IPS DF 4.7 (cell line): Measurements from ENCODE around the gene SLC35D2.
"Not testable (repeated sequence)": the region's sequence is repeated elsewhere in the genome, so short reads cannot be mapped to it uniquely, and the experiment has no call there.

Experiments
- DNase-seq: peaks from one replicate; pipeline ENCODE4 v3.0.0-alpha.2; 2013; ENCODE audit warnings: low spot score; ENCODE audit errors: extremely low read depth

The SLC35D2 gene

GRCh38 chr9:96361668-96362067, 21.8 kb downstream of the SLC35D2 start:
- DNase-seq: no peak

DNA sequence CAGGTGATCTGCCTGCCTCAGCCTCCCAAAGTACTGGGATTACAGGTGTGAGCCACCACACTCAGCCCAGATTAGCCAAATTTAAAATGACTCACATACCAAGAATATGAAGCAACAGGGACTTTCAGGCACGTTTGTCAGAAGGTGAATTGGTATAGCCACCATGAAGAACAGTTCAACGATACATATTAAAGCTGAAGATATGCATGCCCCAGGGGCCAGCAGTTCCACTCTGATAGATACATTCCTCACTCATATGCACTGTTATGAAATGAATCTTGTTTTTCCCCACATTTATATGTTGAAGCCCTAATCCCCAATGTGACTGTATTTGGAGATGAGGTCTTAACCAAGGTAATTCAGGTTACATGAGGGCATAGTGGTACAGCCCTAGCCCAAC, 22.5 kb downstream of the SLC35D2 start:
- no peak for DNase-seq

DNA sequence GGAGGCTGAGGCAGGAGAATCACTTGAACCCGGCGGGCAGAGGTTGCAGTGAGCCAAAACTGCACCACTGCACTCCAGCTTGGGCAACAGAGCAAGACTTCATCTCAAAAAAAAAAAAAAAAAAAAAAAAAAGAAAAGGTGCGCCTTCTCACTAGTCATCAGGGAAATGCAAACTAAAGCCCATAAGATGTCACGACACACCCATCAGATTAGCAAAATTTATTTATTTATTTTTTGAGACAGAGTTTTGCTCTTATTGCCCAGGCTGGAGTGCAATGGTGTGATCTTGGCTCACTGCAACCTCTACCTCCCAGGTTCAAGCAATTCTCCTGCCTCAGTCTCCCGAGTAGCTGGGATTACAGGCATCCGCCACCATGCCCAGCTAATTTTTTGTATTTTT, 23.0 kb downstream of the SLC35D2 start:
- DNase-seq: not testable (repeated sequence)

DNA sequence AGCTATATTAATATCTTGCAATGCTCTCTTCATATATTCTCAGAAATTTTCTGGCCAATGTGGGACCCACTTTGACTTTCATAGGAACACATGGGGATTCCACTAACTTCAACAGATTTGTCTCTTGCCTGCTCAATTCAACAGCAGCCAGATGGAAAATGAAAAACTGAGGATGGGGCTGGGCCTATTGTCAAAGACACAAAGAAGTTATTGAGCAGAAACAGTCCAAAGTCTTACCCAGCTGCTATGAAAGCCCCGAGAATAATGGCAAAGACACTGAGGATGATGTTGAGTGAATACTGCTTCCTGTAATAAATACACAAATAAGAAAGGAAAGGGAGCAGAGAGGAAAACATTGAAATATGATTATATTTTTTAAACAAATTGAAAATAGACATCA, 32.6 kb downstream of the SLC35D2 start:
- no peak for DNase-seq

DNA sequence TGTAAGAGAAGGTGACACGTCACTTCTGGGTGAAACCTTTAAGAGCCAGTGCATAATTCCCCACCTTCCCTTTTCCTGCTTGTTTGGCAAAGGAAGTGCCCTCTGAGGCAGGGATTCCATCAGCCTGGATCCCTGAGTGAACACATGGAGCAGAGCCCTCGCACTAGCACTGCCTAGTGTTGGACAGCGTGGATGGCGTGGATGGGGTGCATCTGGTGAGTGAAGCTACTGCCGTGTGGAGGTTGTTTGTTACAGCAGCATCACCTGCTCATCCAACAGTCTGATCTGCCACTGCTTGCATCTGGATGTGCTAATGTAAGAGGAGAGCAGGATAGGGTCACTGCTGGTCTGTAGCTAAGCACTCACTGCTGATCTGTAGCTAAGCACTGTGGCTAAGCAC, 35.2 kb downstream of the SLC35D2 start:
- no peak for DNase-seq

DNA sequence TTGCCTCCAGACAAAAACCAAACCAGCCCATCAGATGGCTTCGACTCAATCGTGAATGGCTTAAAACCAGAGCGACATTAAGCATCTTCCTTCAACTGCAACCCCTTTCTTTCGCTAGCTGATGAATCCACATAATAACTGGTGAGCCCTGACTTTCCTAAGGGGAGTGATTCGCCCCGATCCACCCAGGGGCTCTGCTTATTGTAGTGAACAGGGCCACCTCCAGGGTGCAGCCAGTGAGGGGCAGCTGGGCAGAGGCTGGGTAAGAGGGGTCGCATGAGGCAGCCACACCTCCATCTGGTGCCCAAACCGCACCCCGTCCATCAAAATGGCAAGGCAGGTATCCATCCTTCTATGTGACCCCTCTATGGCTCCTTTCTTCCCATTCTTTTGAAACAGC, 38.0 kb downstream of the SLC35D2 start:
- DNase-seq: no peak

DNA sequence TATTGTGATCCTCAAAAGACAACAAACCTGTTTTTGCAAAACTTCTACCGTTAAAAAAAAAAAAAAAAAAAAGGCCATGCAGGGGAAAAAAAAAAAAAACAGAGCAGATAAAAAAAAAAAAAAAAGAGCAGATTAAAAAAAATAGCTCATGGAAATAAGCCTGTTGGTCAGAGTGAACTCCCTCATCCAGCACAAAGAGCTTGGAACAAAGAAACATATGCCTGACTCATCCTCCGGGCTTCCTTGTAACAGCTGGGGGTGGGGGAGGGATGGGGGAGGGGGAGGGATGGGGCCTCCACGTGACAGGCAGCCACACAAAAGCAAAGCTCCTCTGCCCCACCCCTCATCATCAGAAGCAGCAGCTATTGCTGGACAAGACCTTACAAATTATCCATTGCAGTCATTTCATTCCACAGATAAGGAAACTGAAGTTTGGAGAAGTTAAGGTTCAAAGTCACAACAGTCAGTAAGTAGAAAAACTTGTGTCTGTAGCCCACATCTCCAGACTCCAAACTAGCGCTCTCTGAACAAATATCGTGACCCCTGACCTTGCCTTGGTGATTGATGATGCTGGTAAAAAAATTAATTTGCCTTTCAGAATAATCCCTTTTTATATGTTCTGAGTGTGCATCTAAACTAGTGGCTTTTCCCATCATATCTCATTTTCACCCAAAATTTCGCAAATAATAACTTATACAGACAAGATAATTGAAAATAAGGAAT, 38.9 kb downstream of the SLC35D2 start:
- no peak for DNase-seq

- no peak for DNase-seq
Measured at GRCh38 chr9:96343515-96344360, 39.8 kb downstream of the SLC35D2 start.

DNA sequence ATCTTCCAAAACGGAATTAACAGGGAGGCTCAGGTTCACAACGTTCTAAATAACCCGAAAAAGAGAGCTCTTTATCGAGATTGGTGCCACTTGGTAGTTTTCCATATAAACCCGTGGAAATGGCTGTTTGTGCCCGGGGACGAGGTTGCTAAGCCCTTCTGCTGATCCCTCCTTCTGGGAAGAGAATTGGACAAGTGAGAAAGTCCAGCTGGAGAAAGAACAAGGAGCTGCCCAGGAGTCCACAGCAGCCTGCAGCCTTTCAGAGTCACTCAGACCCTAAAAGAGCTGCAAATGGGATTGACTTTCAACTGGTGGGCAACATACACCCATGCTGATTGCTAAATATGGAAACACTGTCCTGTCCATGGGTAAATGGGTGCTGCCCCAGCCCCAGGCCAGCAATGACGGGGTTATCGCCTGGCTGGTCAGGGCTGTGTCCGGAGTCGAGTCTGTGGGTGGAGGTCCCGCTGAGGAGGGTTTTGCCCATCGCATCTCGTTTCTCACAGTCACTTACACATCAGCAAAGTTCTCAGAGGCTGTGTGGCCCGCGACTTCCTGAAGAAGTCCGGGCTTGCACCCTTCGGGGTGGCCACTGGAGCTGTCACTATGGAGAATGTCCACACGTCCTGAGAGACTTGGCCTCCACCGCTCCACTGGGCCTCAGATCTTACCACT, 40.8 kb downstream of the SLC35D2 start:
- DNase-seq: no peak

DNA sequence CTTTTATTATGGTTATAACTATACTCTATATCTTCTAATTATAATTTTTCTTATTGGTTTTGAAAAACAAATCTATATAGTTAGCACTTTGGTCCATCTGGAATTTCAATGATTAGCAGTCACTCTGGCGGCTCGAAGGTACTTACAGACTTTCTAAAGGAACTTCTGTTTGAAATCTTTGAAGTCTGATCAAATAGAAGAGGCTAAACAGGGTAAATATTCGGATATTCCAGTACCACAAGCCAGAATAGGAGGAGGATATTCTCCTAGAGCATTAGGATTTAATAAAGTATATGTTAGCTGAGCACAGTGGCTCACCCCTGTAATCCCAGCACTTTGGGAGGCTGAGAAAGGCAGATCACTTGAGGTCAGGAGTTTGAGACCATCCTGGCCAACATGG, 42.8 kb downstream of the SLC35D2 start:
- DNase-seq: no peak

DNA sequence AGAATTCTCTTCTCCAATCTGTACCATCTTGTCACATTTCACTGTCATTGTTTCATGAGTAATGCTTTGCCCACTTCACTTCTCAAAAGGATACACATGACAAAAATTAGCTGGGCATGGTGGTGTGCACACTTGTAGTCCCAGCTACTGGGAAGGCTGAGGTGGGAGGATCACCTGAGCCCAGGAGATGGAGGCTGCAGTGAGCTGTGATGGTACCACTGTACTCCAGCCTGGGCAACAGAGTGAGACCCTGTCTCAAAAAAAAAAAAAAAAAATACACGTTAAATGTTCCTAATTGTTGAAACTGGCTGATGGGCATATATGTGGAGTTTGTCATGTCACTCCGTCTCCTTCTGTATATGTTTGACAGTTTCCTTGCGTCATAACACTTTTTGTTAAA, 45.2 kb downstream of the SLC35D2 start:
- DNase-seq: no peak

DNA sequence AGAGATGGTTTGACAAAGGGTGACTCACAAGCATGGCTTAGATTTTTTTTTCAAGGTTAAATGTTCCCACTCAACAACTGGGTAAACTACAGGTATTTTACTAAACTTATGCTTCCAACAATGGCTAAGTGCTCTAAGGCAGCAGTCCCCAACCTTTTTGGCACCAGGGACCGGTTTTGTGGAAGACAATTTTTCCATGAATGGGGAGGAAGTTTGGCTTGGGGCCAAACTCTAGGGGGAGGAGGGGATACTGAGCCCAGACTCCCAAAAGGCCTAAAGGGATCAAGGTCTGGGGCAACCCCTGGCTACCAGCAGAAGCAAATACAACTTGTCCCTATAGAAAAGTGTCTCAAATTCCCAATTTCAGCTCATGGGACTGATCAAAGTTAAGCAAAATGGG, 49.6 kb downstream of the SLC35D2 start:
- no peak for DNase-seq

DNA sequence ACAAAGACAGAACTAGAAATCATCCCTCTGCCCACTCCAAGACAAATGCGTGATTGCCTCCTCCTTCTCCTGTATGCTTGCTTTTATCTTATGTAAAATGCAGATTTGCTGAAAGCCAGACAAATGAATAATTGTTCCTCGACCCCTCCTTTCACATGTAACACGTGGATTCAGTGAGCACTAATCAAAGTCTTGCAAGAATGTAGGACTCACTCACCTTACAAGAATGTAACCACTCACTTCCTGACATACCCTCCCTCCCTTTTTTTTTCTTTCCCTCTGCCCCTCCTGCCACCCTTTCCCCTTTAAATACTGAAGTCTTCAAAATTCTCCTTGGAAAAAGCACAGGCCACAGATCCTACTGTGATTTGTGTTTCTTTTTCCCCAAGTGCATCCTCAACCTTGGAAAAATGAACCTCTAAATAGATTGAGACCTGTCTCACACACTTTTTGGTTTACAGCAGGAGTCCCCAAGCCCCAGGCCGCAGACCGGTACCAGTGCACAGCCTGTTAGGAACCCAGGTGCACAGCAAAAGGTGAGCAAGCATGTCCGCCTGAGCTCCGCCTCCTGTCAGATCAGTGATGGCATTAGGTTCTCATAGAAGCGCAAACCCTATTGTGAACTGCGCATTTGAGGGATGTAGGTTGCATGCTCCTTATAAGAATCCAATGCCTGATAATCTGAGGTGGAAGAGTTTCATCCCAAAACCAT, 52.1 kb downstream of the SLC35D2 start:
- DNase-seq: no peak

GRCh38 chr9:96327694-96328352, 55.7 kb downstream of the SLC35D2 start:
- no peak for DNase-seq

DNA sequence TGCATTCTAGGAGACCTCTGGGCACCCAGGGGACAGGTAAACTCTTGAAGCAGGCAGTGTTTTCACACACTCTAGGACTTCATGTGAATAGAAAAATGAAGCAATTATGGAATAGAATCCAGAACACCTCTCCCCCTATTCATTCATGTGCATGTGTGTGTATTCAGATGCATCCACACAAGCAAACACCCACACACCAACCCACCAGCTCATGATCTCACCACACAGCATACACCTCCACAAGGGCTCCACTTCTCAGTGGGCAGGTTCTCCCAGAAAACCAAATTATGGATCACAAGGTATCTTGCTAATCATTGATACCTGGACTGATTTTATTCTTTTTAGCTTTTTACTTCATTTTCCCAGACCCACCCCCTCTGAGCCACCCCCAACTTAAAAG, 60.3 kb downstream of the SLC35D2 start:
- DNase-seq: no peak

DNA sequence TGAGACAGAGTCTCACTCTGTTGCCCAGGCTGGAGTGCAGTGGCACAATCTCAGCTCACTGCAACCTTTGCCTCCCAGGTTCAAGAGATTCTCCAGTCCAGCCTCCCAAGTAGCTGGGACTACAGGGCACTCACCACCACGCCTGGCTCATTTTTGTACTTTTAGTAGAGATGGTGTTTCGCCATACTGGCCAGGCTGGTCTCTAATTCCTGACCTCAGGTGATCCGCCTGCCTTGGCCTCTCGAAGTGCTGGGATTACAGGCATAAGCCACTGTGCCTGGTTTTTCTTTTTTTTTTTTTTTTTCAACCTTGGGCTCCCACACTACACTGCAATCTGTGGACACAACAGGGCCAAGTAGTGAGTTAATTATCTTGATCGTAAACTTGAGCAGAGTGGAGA, 60.8 kb downstream of the SLC35D2 start:
- not testable (repeated sequence) for DNase-seq

GRCh38 chr9:96322210-96322609, 61.3 kb downstream of the SLC35D2 start:
- DNase-seq: not testable (repeated sequence)

DNA sequence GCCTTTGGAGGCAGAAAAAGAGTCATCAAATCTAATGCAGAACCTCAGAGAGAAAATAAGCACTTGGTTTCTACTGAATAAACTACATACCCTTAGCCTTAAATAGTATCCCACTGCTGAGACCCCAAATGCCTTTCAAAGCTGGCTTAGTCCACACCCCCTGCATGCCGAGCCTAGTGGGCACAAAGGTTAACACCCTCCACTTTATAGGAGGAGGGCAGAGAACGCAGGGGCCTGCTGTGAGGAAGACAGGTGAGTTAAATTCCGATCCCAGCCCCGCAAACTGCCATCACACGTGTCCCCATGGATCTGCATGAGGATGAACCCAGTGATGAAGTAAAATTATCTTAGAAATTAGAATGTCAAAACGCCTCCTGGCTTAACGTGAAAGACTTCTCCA, 62.0 kb downstream of the SLC35D2 start:
- no peak for DNase-seq

- DNase-seq: no peak
Measured at GRCh38 chr9:96320749-96321280, 62.7 kb downstream of the SLC35D2 start.

DNA sequence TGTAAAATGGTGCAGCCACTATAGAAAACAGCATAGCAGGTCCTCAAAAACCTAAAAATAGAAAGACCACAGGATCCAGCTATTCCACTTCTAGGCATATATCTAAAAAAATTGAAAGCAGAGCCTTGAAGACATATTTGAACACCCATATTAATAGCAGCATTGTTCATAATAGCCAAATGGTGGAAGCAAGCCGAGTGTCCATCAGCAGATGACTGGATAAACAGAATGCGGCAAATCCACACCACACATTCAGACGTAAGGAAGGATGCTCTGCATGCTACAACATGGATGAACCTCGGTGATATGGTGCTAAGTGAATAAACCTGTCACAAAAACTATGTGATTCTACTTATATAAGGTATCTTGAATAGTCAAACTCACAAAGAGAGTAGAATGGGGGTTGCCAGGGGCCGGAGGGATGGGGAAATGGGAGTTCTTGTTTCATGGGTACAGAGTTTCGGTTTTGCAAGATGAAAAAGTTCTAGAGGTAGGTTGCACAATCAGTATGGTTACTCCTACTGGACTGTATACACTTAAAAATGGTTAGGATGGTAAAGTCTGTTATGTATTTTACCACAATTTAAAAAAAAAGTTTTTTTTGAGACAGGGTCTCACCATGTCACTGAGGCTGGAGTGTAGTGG, 64.5 kb downstream of the SLC35D2 start:
- no peak for DNase-seq
